Measurements from ENCODE around the gene CADPS. TPM values are rescaled to one million over a fixed set of nuclear protein-coding genes. Genes with fewer than 3 reads are reported as not detected.

Gene CADPS
- total RNA-seq, 1 donor, result under 0.01 TPM

GRCh38 chr3:62885136-62885535 is 9.9 kb upstream of the CADPS start:
- H3K4me3 ChIP-seq (ENCODE audit: low read length), result no peak overlapping the region
- H3K4me1 ChIP-seq (ENCODE audit: insufficient read depth, low read length), result no peaks in the 10 kb centered on the region
- no peaks in the 10 kb centered on the region for H3K27me3 ChIP-seq (ENCODE audit: insufficient read depth, low read length)
- H3K9me3 ChIP-seq (ENCODE audit: low read depth, low read length), result no peaks in the 10 kb centered on the region

- Histone ChIP-seq H3K4me1 (ENCODE audit: insufficient read depth, low read length) (no peaks in the 10 kb centered on the region), H3K27me3 (ENCODE audit: insufficient read depth, low read length) (no peaks in the 10 kb centered on the region), H3K9me3 (ENCODE audit: low read depth, low read length) (no peaks in the 10 kb centered on the region), H3K4me3 (ENCODE audit: low read length) (no peak overlapping the region)
Observed at GRCh38 chr3:62884096-62884870, 9.1 kb upstream of the CADPS start.

- Histone ChIP-seq H3K27me3 (ENCODE audit: insufficient read depth, low read length) (peaks cover 4% of the 10 kb centered on the region), H3K9me3 (ENCODE audit: low read depth, low read length) (no peaks in the 10 kb centered on the region), H3K4me1 (ENCODE audit: insufficient read depth, low read length) (no peaks in the 10 kb centered on the region), H3K4me3 (ENCODE audit: low read length) (no peak overlapping the region)
Observed at GRCh38 chr3:62882676-62883200, 7.5 kb upstream of the CADPS start.

DNA sequence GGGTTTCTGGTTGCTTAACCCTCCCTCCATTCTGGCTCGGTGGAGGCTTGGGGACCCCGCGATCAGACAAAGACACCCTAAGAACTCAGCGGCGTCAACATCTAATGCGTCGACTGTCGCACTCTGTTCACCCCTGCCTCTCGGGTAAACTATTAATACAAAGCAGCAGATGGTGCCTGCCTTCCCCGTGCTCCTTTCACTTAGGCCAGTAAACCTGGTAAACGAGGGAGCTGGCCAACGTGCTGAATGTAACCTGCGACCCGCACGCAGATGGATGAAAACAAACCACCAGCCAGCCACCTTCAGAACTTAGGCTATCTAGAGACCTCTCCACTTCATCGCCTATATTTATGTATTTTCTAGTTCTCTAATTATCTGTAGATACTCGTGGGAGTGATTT is 848 bp upstream of the CADPS start:
- H3K4me3 ChIP-seq (ENCODE audit: low read length), result no peak overlapping the region
- H3K27me3 ChIP-seq (ENCODE audit: insufficient read depth, low read length), result peaks cover 53% of the 10 kb centered on the region
- no peaks in the 10 kb centered on the region for H3K4me1 ChIP-seq (ENCODE audit: insufficient read depth, low read length)

DNA sequence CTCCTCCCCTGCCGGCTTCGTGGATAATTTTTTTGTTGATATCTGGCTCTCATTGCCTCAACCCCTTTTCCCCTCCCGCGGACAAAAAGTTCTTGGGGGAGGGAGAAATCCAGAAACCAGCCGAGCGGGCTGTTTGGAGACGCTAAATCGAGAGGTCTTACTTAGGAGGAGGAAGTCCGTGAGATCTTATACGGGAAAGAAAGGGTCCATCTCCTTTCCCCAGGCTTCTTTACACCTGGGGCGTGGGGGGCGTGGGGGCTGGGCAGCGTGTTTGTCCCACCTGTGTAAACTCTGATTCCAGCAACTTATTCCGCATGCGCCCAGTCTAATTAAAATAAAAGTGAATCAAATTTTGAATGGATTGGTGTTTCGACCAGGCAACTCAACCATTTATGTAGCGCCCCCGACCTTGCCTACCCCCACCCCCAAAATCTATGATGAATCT is 364 bp upstream of the CADPS start:
- no peaks in the 10 kb centered on the region for H3K9me3 ChIP-seq (ENCODE audit: low read depth, low read length)
- peaks cover 53% of the 10 kb centered on the region for H3K27me3 ChIP-seq (ENCODE audit: insufficient read depth, low read length)
- no peaks in the 10 kb centered on the region for H3K4me1 ChIP-seq (ENCODE audit: insufficient read depth, low read length)
- H3K4me3 ChIP-seq (ENCODE audit: low read length), result no peak overlapping the region

More for the DNA sequence above, 848 bp upstream of the CADPS start:
- no peaks in the 10 kb centered on the region for H3K9me3 ChIP-seq (ENCODE audit: low read depth, low read length)

GRCh38 chr3:62873761-62874710 is 1.2 kb downstream of the CADPS start:
- Histone ChIP-seq H3K4me1 (ENCODE audit: insufficient read depth, low read length) (no peaks in the 10 kb centered on the region), H3K27me3 (ENCODE audit: insufficient read depth, low read length) (peaks cover 53% of the 10 kb centered on the region)

DNA sequence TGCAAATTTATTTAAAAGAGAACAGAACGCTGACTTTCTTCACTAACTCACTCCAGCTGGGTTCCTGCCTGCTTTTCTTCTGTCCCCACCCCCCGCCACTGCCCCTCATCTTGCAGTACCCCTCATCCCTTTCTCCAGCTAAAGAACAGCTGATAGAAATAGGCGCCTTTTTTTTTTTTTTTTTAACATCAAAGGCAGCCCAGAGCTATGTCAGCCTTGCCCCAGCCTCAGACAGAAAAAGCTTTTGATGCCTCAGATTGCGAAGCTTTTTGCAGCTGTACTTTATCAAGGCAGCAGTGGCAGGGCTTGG is 1.8 kb downstream of the CADPS start:
- peaks cover 53% of the 10 kb centered on the region for H3K27me3 ChIP-seq (ENCODE audit: insufficient read depth, low read length)
- H3K4me3 ChIP-seq (ENCODE audit: low read length), result no peak overlapping the region
- H3K4me1 ChIP-seq (ENCODE audit: insufficient read depth, low read length), result no peaks in the 10 kb centered on the region
- H3K9me3 ChIP-seq (ENCODE audit: low read depth, low read length), result no peaks in the 10 kb centered on the region

More at GRCh38 chr3:62873761-62874710, 1.2 kb downstream of the CADPS start:
- Histone ChIP-seq H3K9me3 (ENCODE audit: low read depth, low read length) (no peaks in the 10 kb centered on the region), H3K4me3 (ENCODE audit: low read length) (no peak overlapping the region)

DNA sequence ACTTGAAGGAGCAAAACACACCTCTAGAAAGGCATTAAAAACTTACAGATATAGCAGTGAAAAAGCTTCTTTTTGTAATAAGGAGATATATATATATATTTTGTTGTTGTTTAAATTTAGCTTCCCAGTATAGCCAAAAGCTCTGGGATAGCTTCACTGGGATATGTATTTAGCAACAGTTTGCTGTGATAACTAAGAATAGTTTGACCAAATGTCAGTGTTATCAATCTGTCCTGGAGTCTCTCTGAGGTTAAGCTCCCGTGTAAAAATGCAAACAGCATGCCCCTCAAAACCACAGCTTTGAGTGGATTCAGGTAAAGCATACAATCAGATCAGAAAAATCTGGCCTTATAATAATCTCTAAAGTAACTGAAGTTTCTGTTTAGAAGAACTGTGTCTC is 2.9 kb downstream of the CADPS start:
- no peaks in the 10 kb centered on the region for H3K4me1 ChIP-seq (ENCODE audit: insufficient read depth, low read length)
- H3K4me3 ChIP-seq (ENCODE audit: low read length), result no peak overlapping the region
- H3K9me3 ChIP-seq (ENCODE audit: low read depth, low read length), result no peaks in the 10 kb centered on the region
- peaks cover 46% of the 10 kb centered on the region for H3K27me3 ChIP-seq (ENCODE audit: insufficient read depth, low read length)

DNA sequence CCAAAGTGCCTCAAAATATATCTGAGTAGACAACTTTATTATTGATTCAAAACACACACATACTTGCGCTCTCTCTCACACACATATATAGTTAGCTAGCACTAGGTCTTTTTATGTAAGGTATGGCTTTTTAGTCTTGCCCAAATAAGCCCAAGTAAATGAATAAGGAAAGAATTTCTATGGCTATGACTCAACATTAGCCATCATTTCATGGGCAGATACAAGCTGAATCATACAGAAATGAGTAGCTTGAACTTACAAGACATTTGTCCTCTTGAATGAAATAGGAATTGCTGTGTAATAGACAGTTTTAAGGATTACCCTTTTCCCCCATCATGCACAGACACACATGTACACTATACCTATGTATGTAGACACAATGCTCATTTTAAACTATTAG is 4.9 kb downstream of the CADPS start:
- H3K4me1 ChIP-seq (ENCODE audit: insufficient read depth, low read length), result no peaks in the 10 kb centered on the region
- peaks cover 26% of the 10 kb centered on the region for H3K27me3 ChIP-seq (ENCODE audit: insufficient read depth, low read length)
- H3K4me3 ChIP-seq (ENCODE audit: low read length), result no peak overlapping the region
- no peaks in the 10 kb centered on the region for H3K9me3 ChIP-seq (ENCODE audit: low read depth, low read length)

GRCh38 chr3:62863648-62864047 is 11.6 kb downstream of the CADPS start:
- no peaks in the 10 kb centered on the region for H3K27me3 ChIP-seq (ENCODE audit: insufficient read depth, low read length)
- no peaks in the 10 kb centered on the region for H3K4me1 ChIP-seq (ENCODE audit: insufficient read depth, low read length)
- no peaks in the 10 kb centered on the region for H3K9me3 ChIP-seq (ENCODE audit: low read depth, low read length)
- H3K4me3 ChIP-seq (ENCODE audit: low read length), result no peak overlapping the region

- no peak overlapping the region for H3K4me3 ChIP-seq (ENCODE audit: low read length)
Observed at GRCh38 chr3:62859203-62859791, 15.9 kb downstream of the CADPS start.

DNA sequence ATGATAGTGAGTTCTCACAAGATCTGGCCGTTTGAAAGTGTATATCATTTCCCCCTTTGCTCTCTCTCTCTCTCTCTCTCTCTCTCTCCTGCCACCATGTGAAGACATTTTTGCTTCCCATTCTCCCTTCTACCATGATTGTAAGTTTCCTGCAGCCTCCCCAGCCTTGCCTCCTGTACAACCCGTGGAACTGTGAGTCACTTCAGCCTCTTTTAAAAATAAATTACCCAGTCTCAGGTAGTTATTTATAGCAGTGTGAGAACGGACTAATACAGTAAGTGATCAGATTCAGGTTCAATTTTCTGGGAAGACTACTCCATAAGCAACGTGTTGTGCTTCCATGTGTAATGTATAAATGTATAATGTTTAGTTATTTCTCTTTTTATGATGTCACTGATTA is 29.2 kb downstream of the CADPS start:
- Histone ChIP-seq H3K27me3 (ENCODE audit: insufficient read depth, low read length) (no peaks in the 10 kb centered on the region), H3K4me3 (ENCODE audit: low read length) (no peak overlapping the region), H3K4me1 (ENCODE audit: insufficient read depth, low read length) (no peaks in the 10 kb centered on the region), H3K9me3 (ENCODE audit: low read depth, low read length) (no peaks in the 10 kb centered on the region)

More at GRCh38 chr3:62859203-62859791, 15.9 kb downstream of the CADPS start:
- no peaks in the 10 kb centered on the region for H3K9me3 ChIP-seq (ENCODE audit: low read depth, low read length)
- no peaks in the 10 kb centered on the region for H3K27me3 ChIP-seq (ENCODE audit: insufficient read depth, low read length)
- H3K4me1 ChIP-seq (ENCODE audit: insufficient read depth, low read length), result no peaks in the 10 kb centered on the region

DNA sequence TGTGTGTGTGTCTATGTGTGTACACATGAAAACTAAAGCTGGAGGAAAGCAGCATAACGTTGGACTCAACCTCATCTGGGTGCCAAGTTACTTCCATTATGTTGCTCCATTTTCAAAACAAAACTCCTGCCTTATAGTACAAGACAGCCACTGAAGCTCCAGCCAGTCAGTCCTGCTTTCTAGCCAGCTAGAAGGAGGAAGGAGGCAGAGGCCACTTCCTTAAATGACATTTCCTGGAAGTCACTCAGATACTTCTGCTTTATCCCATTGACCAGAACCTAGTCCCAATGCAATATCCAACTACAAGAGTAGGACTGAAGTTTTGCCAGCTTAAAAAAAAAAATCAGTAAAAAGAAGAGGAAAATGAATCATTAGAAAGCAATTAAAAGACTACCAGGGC is 31.7 kb downstream of the CADPS start:
- Histone ChIP-seq H3K27me3 (ENCODE audit: insufficient read depth, low read length) (no peaks in the 10 kb centered on the region), H3K4me1 (ENCODE audit: insufficient read depth, low read length) (no peaks in the 10 kb centered on the region), H3K9me3 (ENCODE audit: low read depth, low read length) (no peaks in the 10 kb centered on the region), H3K4me3 (ENCODE audit: low read length) (no peak overlapping the region)

DNA sequence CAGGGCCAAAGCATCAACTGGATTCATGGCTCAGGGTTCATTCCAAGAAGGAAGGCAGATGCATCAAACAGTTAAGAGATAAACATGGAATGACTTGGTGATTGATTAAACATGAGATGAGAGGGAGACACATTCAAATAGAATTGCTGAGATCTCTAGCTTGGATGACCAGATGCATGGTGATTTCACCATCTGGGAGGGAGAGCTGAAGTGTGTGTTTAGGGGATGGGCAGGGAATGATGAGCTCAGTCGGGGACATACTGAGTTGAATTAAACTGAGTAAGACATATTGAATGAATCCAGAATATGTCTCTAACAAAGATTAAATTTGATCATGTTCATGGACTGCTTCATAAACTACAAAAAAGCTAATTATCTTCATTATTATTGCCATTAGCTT is 35.5 kb downstream of the CADPS start:
- H3K27me3 ChIP-seq (ENCODE audit: insufficient read depth, low read length), result no peaks in the 10 kb centered on the region
- H3K4me1 ChIP-seq (ENCODE audit: insufficient read depth, low read length), result no peaks in the 10 kb centered on the region
- no peak overlapping the region for H3K4me3 ChIP-seq (ENCODE audit: low read length)
- no peaks in the 10 kb centered on the region for H3K9me3 ChIP-seq (ENCODE audit: low read depth, low read length)

Data from mononuclear cell (primary cell).